Measurements from ENCODE around the gene SNTG2. TPM values are rescaled to one million over a fixed set of nuclear protein-coding genes. Genes with fewer than 3 reads are reported as not detected.

Gene SNTG2
- total and polyA plus RNA-seq, 4 donors, result not detected

- peaks cover 4 to 14% (median 11%) of the 10 kb centered on the region in 4 donors for H3K9me3 ChIP-seq (ENCODE audit: control insufficient read depth in 4 of 4, low read length in 3 of 4)
- no peak overlapping the region for H3K27ac ChIP-seq (ENCODE audit: low read depth in 1 of 2, low read length in 2 of 2)
- H3K4me1 ChIP-seq (ENCODE audit: control insufficient read depth in 4 of 4, insufficient read depth in 4 of 4, low read length in 3 of 4), result no peaks in the 10 kb centered on the region
- WGBS, result 93% methylated on average over 1 of the region's 1 CpG
- H3K27me3 ChIP-seq (ENCODE audit: control insufficient read depth in 4 of 4, insufficient read depth in 4 of 4, low read length in 3 of 4), result no peaks in the 10 kb centered on the region
- no peaks in the 10 kb centered on the region for H3K36me3 ChIP-seq (ENCODE audit: control insufficient read depth in 4 of 4, insufficient read depth in 3 of 4, low read depth in 1 of 4, low read length in 3 of 4)
- no peak overlapping the region for H3K9ac ChIP-seq (ENCODE audit: low read depth in 1 of 2, low read length in 2 of 2)
- H3K4me3 ChIP-seq (ENCODE audit: low read depth in 1 of 3, low read length in 3 of 3), result no peak overlapping the region
- DNase-seq (ENCODE audit: low spot score), result no peak
- TF ChIP-seq EGR1 (IDR thresholded peaks at IDR 0.05; ENCODE audit: low read depth in 2 of 2) (no peak), YY1 (IDR thresholded peaks at IDR 0.05) (no peak), HNF4A (conservative IDR thresholded peaks at IDR 0.05) (no peak), SP1 (IDR thresholded peaks at IDR 0.05) (no peak), FOXA1 (IDR thresholded peaks at IDR 0.05) (no peak), GABPA (IDR thresholded peaks at IDR 0.05 in 1 of 2, conservative IDR thresholded peaks at IDR 0.05 in 1 of 2) (no peak), NR2F2 (IDR thresholded peaks at IDR 0.05) (no peak), REST (IDR thresholded peaks at IDR 0.05) (no peak), FOXA2 (IDR thresholded peaks at IDR 0.05) (no peak)
These were observed 398.1 kb downstream of the SNTG2 start for GRCh38 chr2:1348789-1349188.

GRCh38 chr2:1350111-1350510 lies 399.5 kb downstream of the SNTG2 start:
- H3K9ac ChIP-seq (ENCODE audit: low read depth in 1 of 2, low read length in 2 of 2), result no peak overlapping the region
- no peak for TF ChIP-seq HNF4G (IDR thresholded peaks at IDR 0.05)
- no peak for TF ChIP-seq ZBTB33 (IDR thresholded peaks at IDR 0.05)
- no peak for TF ChIP-seq JUND (IDR thresholded peaks at IDR 0.05)
- no peak for TF ChIP-seq FOXA1 (IDR thresholded peaks at IDR 0.05)
- no peak for TF ChIP-seq GABPA (IDR thresholded peaks at IDR 0.05 in 1 of 2, conservative IDR thresholded peaks at IDR 0.05 in 1 of 2)
- no peak for TF ChIP-seq CTCF (IDR thresholded peaks at IDR 0.05; ENCODE audit: low read depth, low read length, missing input control)
- no peak for TF ChIP-seq ATF3 (IDR thresholded peaks at IDR 0.05)
- no peak for TF ChIP-seq YY1 (IDR thresholded peaks at IDR 0.05)
- TF ChIP-seq MAX (IDR thresholded peaks at IDR 0.05), result no peak
- TF ChIP-seq EGR1 (IDR thresholded peaks at IDR 0.05; ENCODE audit: low read depth in 2 of 2), result no peak
- TF ChIP-seq TAF1 (conservative IDR thresholded peaks at IDR 0.05), result no peak
- no peak for TF ChIP-seq HNF4A (conservative IDR thresholded peaks at IDR 0.05)
- no peak for TF ChIP-seq REST (IDR thresholded peaks at IDR 0.05)
- TF ChIP-seq RXRA (IDR thresholded peaks at IDR 0.05), result no peak
- H3K4me1 ChIP-seq (ENCODE audit: control insufficient read depth in 4 of 4, insufficient read depth in 4 of 4, low read length in 3 of 4), result no peaks in the 10 kb centered on the region
- H3K9me3 ChIP-seq (ENCODE audit: control insufficient read depth in 4 of 4, low read length in 3 of 4), result peaks cover 4 to 14% (median 11%) of the 10 kb centered on the region in 4 donors
- no peak overlapping the region for H3K27ac ChIP-seq (ENCODE audit: low read depth in 1 of 2, low read length in 2 of 2)
- no peaks in the 10 kb centered on the region for H3K36me3 ChIP-seq (ENCODE audit: control insufficient read depth in 4 of 4, insufficient read depth in 3 of 4, low read depth in 1 of 4, low read length in 3 of 4)
- no peaks in the 10 kb centered on the region for H3K27me3 ChIP-seq (ENCODE audit: control insufficient read depth in 4 of 4, insufficient read depth in 4 of 4, low read length in 3 of 4)
- DNase-seq (ENCODE audit: low spot score), result no peak
- WGBS, result 61% methylated on average over 5 of the region's 5 CpGs
- H3K4me3 ChIP-seq (ENCODE audit: low read depth in 1 of 3, low read length in 3 of 3), result no peak overlapping the region
